ENCODE measurements around the gene ELMO1. TPM values are rescaled to one million over a fixed set of nuclear protein-coding genes. Genes with fewer than 3 reads are reported as not detected.

ELMO1 gene
- total RNA-seq, 1 donor from 2014 or later: 66.1 TPM

DNA sequence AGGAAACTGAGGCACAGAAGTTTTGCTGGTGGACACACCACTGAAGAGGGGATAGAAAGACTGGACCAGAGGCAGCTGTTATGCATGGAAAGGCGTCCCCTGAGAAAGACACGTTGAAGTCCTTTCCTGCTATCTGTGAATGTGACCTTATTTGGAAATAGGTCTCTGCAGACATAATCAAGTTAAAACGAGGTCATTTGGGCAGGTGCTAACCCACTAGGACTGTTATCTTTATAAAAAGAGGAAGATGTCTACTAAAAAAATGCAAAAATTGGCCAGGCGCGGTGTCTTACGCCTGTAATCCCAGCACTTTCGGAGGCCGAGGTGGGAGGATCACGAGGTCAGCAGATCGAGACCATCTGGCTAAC is 31.6 kb downstream of the ELMO1 start:
- peaks cover 19% of the 10 kb centered on the region for H3K4me1 Mint-ChIP-seq (ENCODE audit: low read depth)
- TF ChIP-seq, protein P1, sequence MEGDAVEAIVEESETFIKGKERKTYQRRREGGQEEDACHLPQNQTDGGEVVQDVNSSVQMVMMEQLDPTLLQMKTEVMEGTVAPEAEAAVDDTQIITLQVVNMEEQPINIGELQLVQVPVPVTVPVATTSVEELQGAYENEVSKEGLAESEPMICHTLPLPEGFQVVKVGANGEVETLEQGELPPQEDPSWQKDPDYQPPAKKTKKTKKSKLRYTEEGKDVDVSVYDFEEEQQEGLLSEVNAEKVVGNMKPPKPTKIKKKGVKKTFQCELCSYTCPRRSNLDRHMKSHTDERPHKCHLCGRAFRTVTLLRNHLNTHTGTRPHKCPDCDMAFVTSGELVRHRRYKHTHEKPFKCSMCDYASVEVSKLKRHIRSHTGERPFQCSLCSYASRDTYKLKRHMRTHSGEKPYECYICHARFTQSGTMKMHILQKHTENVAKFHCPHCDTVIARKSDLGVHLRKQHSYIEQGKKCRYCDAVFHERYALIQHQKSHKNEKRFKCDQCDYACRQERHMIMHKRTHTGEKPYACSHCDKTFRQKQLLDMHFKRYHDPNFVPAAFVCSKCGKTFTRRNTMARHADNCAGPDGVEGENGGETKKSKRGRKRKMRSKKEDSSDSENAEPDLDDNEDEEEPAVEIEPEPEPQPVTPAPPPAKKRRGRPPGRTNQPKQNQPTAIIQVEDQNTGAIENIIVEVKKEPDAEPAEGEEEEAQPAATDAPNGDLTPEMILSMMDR (IDR thresholded peaks at IDR 0.05; ENCODE audit: unreplicated experiment): no peak

DNA sequence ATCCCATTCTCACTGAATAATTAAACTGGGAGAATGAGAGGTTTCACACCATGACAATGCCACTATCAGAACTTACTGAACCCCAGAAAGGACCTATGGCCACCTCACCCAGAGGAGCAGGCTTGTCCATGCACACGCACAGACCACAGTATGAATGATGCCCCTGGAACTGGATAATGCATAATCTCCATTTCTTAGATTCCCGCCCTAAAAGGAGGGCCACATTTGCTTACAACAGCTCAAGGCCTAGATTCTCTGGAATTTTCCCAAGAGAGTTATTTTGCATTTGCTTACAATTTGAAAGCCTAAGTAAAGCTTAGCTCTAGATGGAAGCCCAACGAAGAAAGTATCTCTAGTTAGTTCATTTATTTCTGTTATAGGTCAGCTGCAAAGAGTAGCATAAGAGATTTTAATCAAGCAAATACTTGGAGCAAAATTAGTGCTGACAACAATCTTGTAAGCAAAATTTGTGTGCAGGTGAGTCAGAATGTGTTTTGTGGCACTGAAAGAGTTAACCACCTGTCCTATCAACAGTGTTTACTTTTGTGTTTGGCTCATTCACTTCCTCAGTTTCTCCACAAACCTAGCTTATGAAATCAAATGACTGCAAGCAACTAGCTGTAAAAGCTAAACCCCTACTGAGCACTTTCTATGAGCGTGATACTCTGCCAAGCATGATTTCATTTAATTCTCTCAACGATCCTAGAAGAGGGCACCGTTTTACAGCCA is 32.1 kb downstream of the ELMO1 start:
- peaks cover 19% of the 10 kb centered on the region for H3K4me1 Mint-ChIP-seq (ENCODE audit: low read depth)
- no peaks in the 10 kb centered on the region for H3K27me3 Mint-ChIP-seq
- peaks cover 12% of the 10 kb centered on the region for H3K36me3 Mint-ChIP-seq (ENCODE audit: insufficient read depth)
- TF ChIP-seq, protein P1 (IDR thresholded peaks at IDR 0.05; ENCODE audit: unreplicated experiment): no peak
- no peak overlapping the region for H3K27ac Mint-ChIP-seq
- H3K4me3 Mint-ChIP-seq (ENCODE audit: low read depth): no peak overlapping the region
- H3K9me3 Mint-ChIP-seq (ENCODE audit: low read depth): peaks cover 4% of the 10 kb centered on the region
- DNase-seq (ENCODE audit: low spot score, unreplicated experiment): no peak

More for the DNA sequence above, 31.6 kb downstream of the ELMO1 start:
- Mint-ChIP-seq H3K9me3 (ENCODE audit: low read depth) (peaks cover 4% of the 10 kb centered on the region), H3K27me3 (no peaks in the 10 kb centered on the region), H3K36me3 (ENCODE audit: insufficient read depth) (peaks cover 12% of the 10 kb centered on the region), H3K4me3 (ENCODE audit: low read depth) (no peak overlapping the region), H3K27ac (no peak overlapping the region)
- DNase-seq (ENCODE audit: low spot score, unreplicated experiment): no peak

DNA sequence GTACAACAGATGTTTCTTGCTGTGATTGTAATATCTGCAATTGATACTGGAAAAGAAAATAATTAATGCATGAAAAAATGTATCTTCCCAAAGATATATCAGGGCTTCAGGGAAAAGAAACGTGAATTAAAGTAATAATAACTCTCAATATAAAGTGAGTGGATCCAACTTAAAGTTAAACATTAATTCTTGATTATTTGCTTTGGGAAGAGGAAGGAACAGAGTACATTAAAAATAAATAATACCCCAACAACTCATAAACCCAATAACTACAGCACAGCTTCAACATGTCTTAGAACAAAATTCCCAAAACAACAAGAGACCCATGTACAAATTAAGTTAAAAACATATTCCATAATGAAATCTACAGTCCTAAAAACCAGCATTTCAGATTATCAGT is 33.0 kb downstream of the ELMO1 start:
- H3K9me3 Mint-ChIP-seq (ENCODE audit: low read depth): peaks cover 4% of the 10 kb centered on the region

DNA sequence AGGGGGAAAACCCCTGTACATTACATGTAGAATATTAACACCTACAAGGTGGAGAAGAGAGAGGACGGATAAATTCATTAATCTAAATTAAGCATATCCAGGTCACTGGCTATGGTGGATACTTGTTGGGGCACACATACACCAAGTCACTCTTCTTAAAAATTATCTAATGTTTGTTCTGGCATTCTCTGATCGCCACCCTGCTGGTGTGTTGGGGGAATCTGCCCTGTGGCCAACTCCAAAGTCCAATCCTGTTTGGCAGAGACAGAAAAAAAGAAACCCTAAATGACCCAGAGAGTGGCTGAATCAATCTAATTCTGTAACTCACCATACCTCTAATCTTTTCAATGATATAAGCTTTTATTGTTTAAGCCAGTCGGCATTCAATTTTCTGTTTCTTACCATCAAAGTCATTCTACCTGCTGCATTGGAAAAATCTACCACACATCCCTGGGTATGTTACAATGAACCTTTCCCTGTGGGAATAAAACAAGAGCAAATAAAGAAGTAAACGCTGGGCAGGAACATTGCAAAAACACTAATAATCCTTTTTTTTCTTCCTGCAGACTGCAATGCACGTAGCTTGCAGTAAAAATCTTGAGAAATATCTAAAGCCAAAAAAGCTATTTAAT is 34.2 kb downstream of the ELMO1 start:
- Mint-ChIP-seq H3K4me3 (ENCODE audit: low read depth) (no peak overlapping the region), H3K27ac (no peak overlapping the region), H3K27me3 (no peaks in the 10 kb centered on the region), H3K36me3 (ENCODE audit: insufficient read depth) (peaks cover 12% of the 10 kb centered on the region), H3K9me3 (ENCODE audit: low read depth) (peaks cover 4% of the 10 kb centered on the region), H3K4me1 (ENCODE audit: low read depth) (peaks cover 25% of the 10 kb centered on the region)
- DNase-seq (ENCODE audit: low spot score, unreplicated experiment): no peak
- TF ChIP-seq, protein P1 (IDR thresholded peaks at IDR 0.05; ENCODE audit: unreplicated experiment): no peak

More for the DNA sequence above, 33.0 kb downstream of the ELMO1 start:
- TF ChIP-seq, protein P1 (IDR thresholded peaks at IDR 0.05; ENCODE audit: unreplicated experiment): no peak
- peaks cover 19% of the 10 kb centered on the region for H3K4me1 Mint-ChIP-seq (ENCODE audit: low read depth)
- H3K27me3 Mint-ChIP-seq: no peaks in the 10 kb centered on the region
- peaks cover 12% of the 10 kb centered on the region for H3K36me3 Mint-ChIP-seq (ENCODE audit: insufficient read depth)
- no peak for DNase-seq (ENCODE audit: low spot score, unreplicated experiment)
- peak overlapping the region; percentile 12 for H3K27ac Mint-ChIP-seq
- H3K4me3 Mint-ChIP-seq (ENCODE audit: low read depth): no peak overlapping the region

DNA sequence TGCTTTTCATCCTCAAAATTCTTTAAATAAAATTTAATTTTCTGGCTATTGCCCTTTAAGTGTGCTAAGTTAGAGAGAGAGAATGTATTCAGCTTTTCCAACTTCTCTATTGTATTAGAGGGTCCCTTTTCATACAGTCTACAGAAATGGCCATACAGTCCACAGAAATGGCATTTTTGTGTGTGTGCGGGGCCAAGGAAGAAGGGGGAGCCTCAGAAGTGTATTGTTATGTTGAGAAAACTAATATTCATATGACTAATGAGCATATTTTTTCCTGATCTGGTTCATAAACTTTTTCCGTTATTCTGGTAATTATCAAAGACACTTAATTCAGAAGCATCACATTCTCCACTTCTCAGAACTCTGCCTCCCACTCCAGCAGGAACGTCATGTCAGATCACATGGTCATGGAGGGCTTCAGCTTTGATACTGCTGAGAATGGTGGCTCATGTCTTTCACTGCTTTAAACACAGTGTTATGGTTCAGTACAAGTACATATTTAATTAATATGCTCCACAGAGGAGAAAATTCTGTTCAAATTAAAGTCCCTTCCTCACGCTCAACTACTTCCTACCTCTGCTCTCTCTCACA is 37.1 kb downstream of the ELMO1 start:
- H3K27ac Mint-ChIP-seq: no peak overlapping the region
- H3K27me3 Mint-ChIP-seq: no peaks in the 10 kb centered on the region
- H3K4me3 Mint-ChIP-seq (ENCODE audit: low read depth): no peak overlapping the region
- H3K4me1 Mint-ChIP-seq (ENCODE audit: low read depth): peaks cover 42% of the 10 kb centered on the region
- peaks cover 9% of the 10 kb centered on the region for H3K36me3 Mint-ChIP-seq (ENCODE audit: insufficient read depth)
- H3K9me3 Mint-ChIP-seq (ENCODE audit: low read depth): peaks cover 4% of the 10 kb centered on the region
- TF ChIP-seq, protein P1 (IDR thresholded peaks at IDR 0.05; ENCODE audit: unreplicated experiment): no peak
- DNase-seq (ENCODE audit: low spot score, unreplicated experiment): no peak
